Heart right ventricle (tissue), 16 donors: ENCODE measurements around the gene APLF. TPM values are rescaled to one million over a fixed set of nuclear protein-coding genes. Genes with fewer than 3 reads are reported as not detected.
"Not testable (repeated sequence)": the region's sequence is repeated elsewhere in the genome, so short reads cannot be mapped to it uniquely, and the experiment has no call there.

Experiments
- ATAC-seq, 8 donors: fragments of 200-7000 bp; cut with Tn5 transposase; one replicate each; pipeline ENCODE4 v1.9.1; 2020; ENCODE audit warnings: mild to moderate bottlenecking in 8 of 8, moderate library complexity in 8 of 8, moderate number of reproducible peaks in 1 of 8
- DNase-seq, 2 donors: peaks; one replicate each; pipeline ENCODE4 v3.0.0-alpha.2; 2020
- H3K27ac ChIP-seq, 10 donors: fragments of 200-600 bp; sonication (generic) in 2 of 10; one replicate each; pipeline versions ENCODE4 v1.5.0 to v1.8.0; 2020 to 2022; ENCODE audit warnings: mild to moderate bottlenecking in 3 of 10
- H3K27me3 ChIP-seq, 7 donors: fragments of 200-600 bp; one replicate each; pipeline ENCODE4 v1.8.0; 2021 to 2022; ENCODE audit warnings: mild to moderate bottlenecking in 2 of 7
- H3K36me3 ChIP-seq, 9 donors: fragments of 200-600 bp; sonication (generic) in 1 of 9; one replicate each; pipeline versions ENCODE4 v1.5.0 to v1.8.0; 2020 to 2022; ENCODE audit warnings: mild to moderate bottlenecking in 2 of 9
- H3K4me1 ChIP-seq, 9 donors: fragments of 200-600 bp; sonication (generic) in 1 of 9; one replicate each; pipeline versions ENCODE4 v1.5.0 to v1.8.0; 2020 to 2022; ENCODE audit warnings: mild to moderate bottlenecking in 4 of 9
- H3K4me3 ChIP-seq, 10 donors: fragments of 200-600 bp; sonication (generic) in 2 of 10; one replicate each; pipeline versions ENCODE4 v1.5.0 to v1.8.0; 2020 to 2022; ENCODE audit warnings: mild to moderate bottlenecking in 7 of 10, moderate library complexity in 2 of 10
- H3K9me3 ChIP-seq, 11 donors: fragments of 200-600 bp in 10 of 11; sonication (generic) in 2 of 11; one replicate each; pipeline versions ENCODE4 v1.5.0 to v1.8.0; 2013 to 2022; ENCODE audit warnings: mild to moderate bottlenecking in 2 of 11, control low read depth in 1 of 11, moderate library complexity in 1 of 11
- CTCF ChIP-seq, 9 donors: fragments of 200-600 bp; sonication (generic) in 2 of 9; IDR thresholded peaks; one replicate each; pipeline versions ENCODE4 v1.5.0 to v1.8.0; 2021 to 2022; ENCODE audit warnings: antibody characterized with exemption in 9 of 9, mild to moderate bottlenecking in 5 of 9, moderate library complexity in 1 of 9
- WGBS, 2 donors: extraction: QIAGEN DNeasy Blood & Tissue Kit; methylation state at CpG; one replicate each; pipeline ENCODE4 v1.1.7; 2013; ENCODE audit warnings: inconsistent platforms in 1 of 2; 5-methylcytosine and 5-hydroxymethylcytosine counted together
- intact Hi-C, 10 donors: fragments of 100-400 bp; cut with DNase I; formaldehyde crosslinking; loops; one replicate each; pipeline versions ENCODE4 v1.11.1 to v1.14.2; 2022
- polyA plus RNA-seq, 2 donors: library from polyadenylated mRNA; stranded (reverse); fragments of 200-250 nt; gene quantifications; one replicate each; pipeline ENCODE4 v1.2.3, GENCODE V29; 2013
- total RNA-seq, 10 donors: library from RNA; stranded (reverse); fragmentation: NEBNext Ultra II Directional in 3 of 10; extraction: Animal tissue kit (Norgen Biotek cat#: 25700) in 3 of 10; gene quantifications; one replicate each; pipeline versions ENCODE4 v1.2.1 to v1.2.4, GENCODE V29; 2021 to 2023
- donor health status: Arrhythmogenic right ventricular cardiomyopathy.
- donor health status: ischemic (EF 13 %, LVEDD 7.1; RV severe dilation, severe dysfunction).
- donor health status: healthy with polysubstance abuse.
- donor health status: DM: no; HTN: yes; CAD: no.
- donor health status: DM: no; HTN: no; CAD: no.
- donor health status: ischemic (EF 25% LVEDD 6.9; RV normal size, moderate dysfunction).
- donor health status: ischemic (EF 25% LVEDD 5.7; RV mildly dilated, moderate dysfunction).
- donor health status: healthy.
- donor health status: DM: yes; HTN: yes; CAD: no.
- donor health status: Ischemic cardiomyopathy.
- donor health status: ischemic (EF 35%, LVEDD 5.7; RV mildly dilated, moderate dysfunction).
- donor health status: nonischemic (EF 11% LVEDD 7.7; RV severe dilation, severe dysfunction).
- donor health status: DM: yes; HTN: yes; CAD: no.
- donor health status: PGD.
- donor health status: ischemic (EF 29% LVEDD 5.4; RV normal size, mild dysfunction).
- donor health status: nonischemic (EF 23%, LVEDD 6.1; RV moderate dilation, normal function).

APLF gene
- total and polyA plus RNA-seq, 12 donors: 0.38 to 6.5 (median 4.9) TPM

- H3K9me3 ChIP-seq: no peaks in the 10 kb centered on the region
- no peak overlapping the region for H3K4me3 ChIP-seq
- no peaks in the 10 kb centered on the region for H3K4me1 ChIP-seq
- ATAC-seq (no peak), DNase-seq (no peak)
- WGBS, 2 donors: 67 to 70% methylated on average over 1 of the region's 1 CpG
- intact Hi-C loops: no loop called here
- H3K27me3 ChIP-seq: no peaks in the 10 kb centered on the region
- no peak for TF ChIP-seq CTCF (IDR thresholded peaks at IDR 0.05)
- H3K27ac ChIP-seq: no peak overlapping the region
- H3K36me3 ChIP-seq: peaks cover 0 to 10% (median 0%) of the 10 kb centered on the region in 9 donors
Observed at GRCh38 chr2:68548396-68548795, 81.0 kb downstream of the APLF start.

GRCh38 chr2:68553098-68553497 is 85.7 kb downstream of the APLF start:
- no peaks in the 10 kb centered on the region for H3K36me3 ChIP-seq
- WGBS, 2 donors: 83% methylated on average over 1 of the region's 1 CpG
- TF ChIP-seq CTCF (IDR thresholded peaks at IDR 0.05): no peak
- H3K4me3 ChIP-seq: no peak overlapping the region
- no peak for ATAC-seq
- no peaks in the 10 kb centered on the region for H3K4me1 ChIP-seq
- DNase-seq: no peak
- no peaks in the 10 kb centered on the region for H3K27me3 ChIP-seq
- H3K27ac ChIP-seq: no peak overlapping the region
- no peaks in the 10 kb centered on the region for H3K9me3 ChIP-seq
- intact Hi-C loops: no loop called here

GRCh38 chr2:68555425-68556206 is 88.2 kb downstream of the APLF start:
- H3K9me3 ChIP-seq, H3K36me3 ChIP-seq, H3K27ac ChIP-seq, DNase-seq, H3K27me3 ChIP-seq, ATAC-seq, H3K4me1 ChIP-seq, H3K4me3 ChIP-seq, intact Hi-C loops: not testable (repeated sequence)
- WGBS, 2 donors: 96 to 97% methylated on average over 5 of the region's 5 CpGs

GRCh38 chr2:68556381-68556780 is 89.0 kb downstream of the APLF start:
- H3K27ac ChIP-seq: no peak overlapping the region
- TF ChIP-seq CTCF (IDR thresholded peaks at IDR 0.05): no peak
- no peak overlapping the region for H3K4me3 ChIP-seq
- H3K4me1 ChIP-seq: no peaks in the 10 kb centered on the region
- H3K27me3 ChIP-seq: no peaks in the 10 kb centered on the region
- no peaks in the 10 kb centered on the region for H3K9me3 ChIP-seq
- DNase-seq (no peak), ATAC-seq (no peak)
- intact Hi-C loops: no loop called here
- H3K36me3 ChIP-seq: no peaks in the 10 kb centered on the region

- WGBS, 2 donors: 88 to 94% methylated on average over 4 of the region's 4 CpGs
- no peak for DNase-seq
- no peak for ATAC-seq
- no peak for TF ChIP-seq CTCF (IDR thresholded peaks at IDR 0.05)
- intact Hi-C loops: loop anchor here in 1 of 10 donors (2.0 kb wide), 1 partner anchor 18 kb away; no protein-coding TSS in a partner anchor
- Histone ChIP-seq H3K9me3 (no peaks in the 10 kb centered on the region), H3K4me1 (no peaks in the 10 kb centered on the region), H3K36me3 (no peaks in the 10 kb centered on the region), H3K27me3 (no peaks in the 10 kb centered on the region), H3K4me3 (no peak overlapping the region), H3K27ac (no peak overlapping the region)
Observed at GRCh38 chr2:68558576-68558975, 91.2 kb downstream of the APLF start.
